GM19438 (cell line): ENCODE measurements around the gene FOXL1.
A peak's percentile ranks its signal among the peaks of the same experiment; 100 is the strongest.

ENCODE experiments used
- ATAC-seq: cut with Tn5 transposase; IDR thresholded peaks from one replicate; pipeline ENCODE4 v1.9.1; 2021; ENCODE audit warnings: low read depth; ENCODE audit not compliant: unreplicated experiment

The FOXL1 gene

DNA sequence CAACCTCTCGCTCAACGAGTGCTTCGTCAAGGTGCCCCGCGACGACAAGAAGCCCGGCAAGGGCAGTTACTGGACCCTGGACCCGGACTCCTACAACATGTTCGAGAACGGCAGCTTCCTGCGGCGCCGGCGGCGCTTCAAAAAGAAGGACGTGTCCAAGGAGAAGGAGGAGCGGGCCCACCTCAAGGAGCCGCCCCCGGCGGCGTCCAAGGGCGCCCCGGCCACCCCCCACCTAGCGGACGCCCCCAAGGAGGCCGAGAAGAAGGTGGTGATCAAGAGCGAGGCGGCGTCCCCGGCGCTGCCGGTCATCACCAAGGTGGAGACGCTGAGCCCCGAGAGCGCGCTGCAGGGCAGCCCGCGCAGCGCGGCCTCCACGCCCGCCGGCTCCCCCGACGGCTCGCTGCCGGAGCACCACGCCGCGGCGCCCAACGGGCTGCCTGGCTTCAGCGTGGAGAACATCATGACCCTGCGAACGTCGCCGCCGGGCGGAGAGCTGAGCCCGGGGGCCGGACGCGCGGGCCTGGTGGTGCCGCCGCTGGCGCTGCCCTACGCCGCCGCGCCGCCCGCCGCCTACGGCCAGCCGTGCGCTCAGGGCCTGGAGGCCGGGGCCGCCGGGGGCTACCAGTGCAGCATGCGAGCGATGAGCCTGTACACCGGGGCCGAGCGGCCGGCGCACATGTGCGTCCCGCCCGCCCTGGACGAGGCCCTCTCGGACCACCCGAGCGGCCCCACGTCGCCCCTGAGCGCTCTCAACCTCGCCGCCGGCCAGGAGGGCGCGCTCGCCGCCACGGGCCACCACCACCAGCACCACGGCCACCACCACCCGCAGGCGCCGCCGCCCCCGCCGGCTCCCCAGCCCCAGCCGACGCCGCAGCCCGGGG lies 10.4 kb upstream of the FOXL1 start:
- ATAC-seq, result no peak

DNA sequence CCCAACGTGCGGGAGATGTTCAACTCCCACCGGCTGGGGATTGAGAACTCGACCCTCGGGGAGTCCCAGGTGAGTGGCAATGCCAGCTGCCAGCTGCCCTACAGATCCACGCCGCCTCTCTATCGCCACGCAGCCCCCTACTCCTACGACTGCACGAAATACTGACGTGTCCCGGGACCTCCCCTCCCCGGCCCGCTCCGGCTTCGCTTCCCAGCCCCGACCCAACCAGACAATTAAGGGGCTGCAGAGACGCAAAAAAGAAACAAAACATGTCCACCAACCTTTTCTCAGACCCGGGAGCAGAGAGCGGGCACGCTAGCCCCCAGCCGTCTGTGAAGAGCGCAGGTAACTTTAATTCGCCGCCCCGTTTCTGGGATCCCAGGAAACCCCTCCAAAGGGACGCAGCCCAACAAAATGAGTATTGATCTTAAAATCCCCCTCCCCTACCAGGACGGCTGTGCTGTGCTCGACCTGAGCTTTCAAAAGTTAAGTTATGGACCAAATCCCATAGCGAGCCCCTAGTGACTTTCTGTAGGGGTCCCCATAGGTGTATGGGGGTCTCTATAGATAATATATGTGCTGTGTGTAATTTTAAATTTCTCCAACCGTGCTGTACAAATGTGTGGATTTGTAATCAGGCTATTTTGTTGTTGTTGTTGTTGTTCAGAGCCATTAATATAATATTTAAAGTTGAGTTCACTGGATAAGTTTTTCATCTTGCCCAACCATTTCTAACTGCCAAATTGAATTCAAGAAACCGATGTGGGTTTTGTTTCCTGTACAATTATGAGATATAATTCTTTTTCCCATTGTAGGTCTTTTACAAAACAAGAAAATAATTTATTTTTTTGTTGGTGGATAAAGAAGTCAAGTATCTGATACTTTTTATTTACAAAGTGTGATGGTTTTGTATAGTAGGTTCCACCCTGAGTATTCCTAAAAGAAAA lies 9.4 kb upstream of the FOXL1 start:
- ATAC-seq, result no peak

DNA sequence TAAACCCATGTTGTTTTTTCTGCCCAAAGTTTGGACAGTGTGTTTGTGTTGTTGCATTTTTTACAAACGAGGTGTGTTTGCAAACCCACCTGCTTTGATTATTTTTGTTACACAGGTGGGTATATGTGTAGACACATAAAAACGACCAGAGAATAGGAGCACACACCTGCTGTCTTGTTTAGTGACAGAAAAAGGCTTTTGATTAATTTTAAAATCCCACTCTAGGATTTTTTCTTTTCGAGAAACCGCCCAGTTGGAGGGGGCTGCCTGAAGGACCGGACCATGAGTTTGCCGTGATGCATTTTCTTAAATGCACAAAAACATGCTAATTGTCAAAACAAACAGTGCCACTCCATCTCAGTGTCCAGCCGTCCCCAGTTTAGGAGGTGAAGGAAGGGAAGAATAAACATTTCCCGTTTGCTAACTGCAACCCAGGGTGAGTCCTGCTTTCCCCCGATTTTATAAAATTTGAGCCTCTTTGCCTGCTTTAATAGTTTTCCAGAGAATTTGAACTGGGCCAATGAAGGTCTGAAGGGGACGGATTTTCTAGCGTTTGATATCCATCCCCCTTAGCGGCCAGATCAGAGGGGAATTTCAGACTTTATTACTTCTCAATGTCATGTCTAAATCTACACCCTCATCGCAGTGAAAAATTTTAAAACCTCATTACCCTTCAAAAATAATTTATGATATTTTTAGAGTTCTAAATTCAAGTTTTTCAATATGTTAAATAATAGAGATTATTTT lies 8.5 kb upstream of the FOXL1 start:
- ATAC-seq, result no peak

- no peak for ATAC-seq
Measured at GRCh38 chr16:86570558-86571529, 7.5 kb upstream of the FOXL1 start.

- no peak for ATAC-seq
Measured at GRCh38 chr16:86571530-86571915, 6.8 kb upstream of the FOXL1 start.

DNA sequence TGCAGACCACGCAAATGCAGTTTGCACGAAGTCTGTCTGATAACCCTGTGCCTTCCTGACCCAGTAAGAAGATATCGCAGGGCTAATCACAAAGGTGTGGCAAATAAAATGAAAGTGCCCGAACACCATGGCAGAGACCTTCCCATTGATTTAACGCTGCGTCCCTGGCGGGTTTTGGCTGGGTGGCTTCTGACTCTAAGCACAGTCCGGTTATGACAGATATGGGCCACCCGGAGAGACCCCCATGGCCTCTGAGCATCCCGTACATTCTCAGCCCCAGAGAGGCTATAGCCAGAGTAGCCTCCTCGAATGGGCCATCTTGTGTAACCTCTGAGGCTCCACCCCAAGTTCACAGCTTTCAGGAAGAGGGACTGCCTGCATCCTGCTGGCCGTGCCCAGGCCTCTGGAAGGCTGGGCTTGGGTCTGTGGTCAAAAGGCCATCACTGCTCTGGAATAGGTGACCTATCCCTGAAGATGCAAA lies 6.3 kb upstream of the FOXL1 start:
- ATAC-seq, result no peak

- ATAC-seq, result no peak
Measured at GRCh38 chr16:86572606-86573005, 5.7 kb upstream of the FOXL1 start.

GRCh38 chr16:86573215-86573614 lies 5.1 kb upstream of the FOXL1 start:
- ATAC-seq, result no peak

DNA sequence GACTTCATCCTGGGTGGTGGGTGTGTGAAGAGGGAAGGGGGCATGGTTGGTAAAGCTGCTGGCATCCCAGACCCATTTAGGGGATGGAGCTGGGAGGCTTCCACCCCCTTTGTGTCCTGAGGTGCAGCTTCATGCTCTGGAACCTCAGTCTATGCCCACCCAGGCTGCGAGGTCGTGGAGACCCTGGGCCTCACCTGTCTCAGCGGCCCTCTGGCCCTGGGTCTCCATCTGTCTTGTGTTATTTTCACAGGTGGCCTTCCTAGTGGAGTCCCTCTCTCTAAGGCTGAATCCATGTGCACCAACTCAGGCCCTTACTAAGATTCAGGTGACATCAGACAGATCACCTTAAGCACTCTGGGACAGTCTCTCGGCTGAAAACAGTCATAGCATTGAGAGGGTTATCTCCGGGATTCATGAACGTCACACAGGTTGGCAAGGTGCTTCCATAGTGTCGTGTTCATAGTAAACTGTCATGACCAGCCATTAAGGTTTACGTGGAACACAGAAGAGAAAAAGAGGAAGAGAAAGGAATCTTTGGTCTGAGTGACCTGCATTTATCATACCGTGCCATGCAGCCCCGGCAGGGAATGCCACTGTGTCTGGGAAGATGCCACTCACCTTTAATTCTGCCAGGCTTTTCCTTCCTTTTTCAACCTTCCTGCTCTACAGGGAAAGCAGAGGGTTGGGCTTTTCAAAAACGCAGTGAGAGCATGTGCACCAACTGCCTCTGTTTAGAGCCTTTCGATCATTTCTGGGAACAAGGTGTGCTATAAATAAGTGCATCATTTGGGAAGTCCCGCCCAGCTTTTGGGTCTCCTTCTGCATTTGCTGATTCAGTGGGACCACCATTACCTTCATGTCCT lies 4.5 kb upstream of the FOXL1 start:
- ATAC-seq, result no peak

- ATAC-seq, result no peak
Measured at GRCh38 chr16:86574646-86575045, 3.7 kb upstream of the FOXL1 start.

DNA sequence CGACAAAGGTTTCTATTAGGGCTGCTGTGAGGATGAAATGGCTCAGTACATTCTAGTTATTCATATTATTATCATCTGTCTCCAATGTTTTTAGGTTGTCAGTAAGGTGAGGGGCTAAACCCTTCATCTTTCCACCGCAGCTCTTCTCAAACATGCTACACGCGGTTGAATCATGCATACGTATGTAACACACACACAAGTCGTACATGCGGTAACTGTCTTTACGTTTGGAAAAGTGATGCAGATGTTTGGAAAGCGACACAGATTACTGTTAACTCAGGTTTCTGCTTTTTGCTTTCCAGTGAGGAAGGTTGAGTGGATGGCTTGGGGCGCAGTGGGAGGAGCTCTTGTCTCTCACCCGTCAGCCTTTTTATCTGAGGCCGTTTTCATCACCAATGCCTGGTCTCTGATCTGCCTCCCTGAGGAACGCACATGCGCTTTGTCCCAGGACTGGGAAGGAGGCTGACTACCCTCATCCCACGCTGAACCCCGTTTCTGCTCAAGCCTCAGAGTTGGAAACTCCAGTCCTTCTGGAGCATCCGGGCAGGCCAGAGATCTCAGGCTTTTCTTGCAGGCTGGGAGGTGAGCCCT lies 3.2 kb upstream of the FOXL1 start:
- no peak for ATAC-seq

GRCh38 chr16:86575754-86576557 lies 2.4 kb upstream of the FOXL1 start:
- peak; percentile 72 for ATAC-seq

GRCh38 chr16:86576591-86577313 lies 1.6 kb upstream of the FOXL1 start:
- no peak for ATAC-seq

GRCh38 chr16:86577314-86577971 lies 906 bp upstream of the FOXL1 start:
- ATAC-seq, result no peak

- no peak for ATAC-seq
Measured at GRCh38 chr16:86578611-86579267, 390 bp downstream of the FOXL1 start.
